Measurements from ENCODE around the gene EPHB1. TPM values are rescaled to one million over a fixed set of nuclear protein-coding genes. Genes with fewer than 3 reads are reported as not detected.
"Not testable (repeated sequence)": the region's sequence is repeated elsewhere in the genome, so short reads cannot be mapped to it uniquely, and the experiment has no call there.

The EPHB1 gene
- total RNA-seq, 4 donors from 2014 or later = 0.74 to 2.2 (median 1.1) TPM

GRCh38 chr3:135055449-135055848, 260.4 kb downstream of the EPHB1 start:
- ATAC-seq (ENCODE audit: low FRiP score) (no peak), DNase-seq (ENCODE audit: low spot score) (no peak)
- no peak for TF ChIP-seq CTCF (IDR thresholded peaks at IDR 0.05)

- DNase-seq (ENCODE audit: low spot score) (no peak), ATAC-seq (ENCODE audit: low FRiP score) (no peak)
- no peak for TF ChIP-seq CTCF (IDR thresholded peaks at IDR 0.05)
These were observed 261.1 kb downstream of the EPHB1 start for GRCh38 chr3:135056084-135056730.

- TF ChIP-seq CTCF (IDR thresholded peaks at IDR 0.05) = no peak
- ATAC-seq (ENCODE audit: low FRiP score) (no peak), DNase-seq (ENCODE audit: low spot score) (no peak)
These were observed 261.8 kb downstream of the EPHB1 start for GRCh38 chr3:135056733-135057310.

GRCh38 chr3:135057996-135058395, 262.9 kb downstream of the EPHB1 start:
- TF ChIP-seq CTCF (IDR thresholded peaks at IDR 0.05) = no peak
- DNase-seq (ENCODE audit: low spot score) = no peak
- no peak for ATAC-seq (ENCODE audit: low FRiP score)

GRCh38 chr3:135059580-135059979, 264.5 kb downstream of the EPHB1 start:
- no peak for DNase-seq (ENCODE audit: low spot score)
- TF ChIP-seq CTCF (IDR thresholded peaks at IDR 0.05) = no peak

GRCh38 chr3:135066844-135067727, 272.0 kb downstream of the EPHB1 start:
- DNase-seq (ENCODE audit: low spot score); ATAC-seq (ENCODE audit: low FRiP score): not testable (repeated sequence)

More at GRCh38 chr3:135059580-135059979, 264.5 kb downstream of the EPHB1 start:
- no peak for ATAC-seq (ENCODE audit: low FRiP score)

GRCh38 chr3:135068011-135068410, 273.0 kb downstream of the EPHB1 start:
- DNase-seq (ENCODE audit: low spot score) = no peak
- no peak for TF ChIP-seq CTCF (IDR thresholded peaks at IDR 0.05)

More at GRCh38 chr3:135068011-135068410, 273.0 kb downstream of the EPHB1 start:
- no peak for ATAC-seq (ENCODE audit: low FRiP score)

Data from omental fat pad (tissue), 4 donors.